Measurements from ENCODE around the gene PLA2G1B. TPM values are rescaled to one million over a fixed set of nuclear protein-coding genes. Genes with fewer than 3 reads are reported as not detected.

Gene PLA2G1B
- total RNA-seq, 1 donor from 2014 or later = not detected

Other genes starting within 250 kb of the PLA2G1B start
- 42.0 and 51.6 TPM in 2 replicates for gene RAB35, start 211.0 kb downstream of the PLA2G1B start, total RNA-seq
- gene GCN1, start 133.1 kb downstream of the PLA2G1B start, total RNA-seq = 162 and 166 TPM in 2 replicates
- 2,752 and 4,252 TPM in 2 replicates for gene RPLP0, start 126.7 kb downstream of the PLA2G1B start, total RNA-seq
- gene PXN, start 62.0 kb downstream of the PLA2G1B start, total RNA-seq = 69.8 and 141 TPM in 2 replicates
- under 0.01 TPM in 2 replicates for gene RNU4-2, start 35.9 kb downstream of the PLA2G1B start, total RNA-seq
- under 0.01 TPM in 2 replicates for gene RNU4-1, start 34.5 kb downstream of the PLA2G1B start, total RNA-seq
- 1.5 and 3.4 TPM in 2 replicates for gene SIRT4, start 25.5 kb downstream of the PLA2G1B start, total RNA-seq
- gene MSI1, start 41.4 kb upstream of the PLA2G1B start, total RNA-seq = not detected in 2 replicates
- gene COX6A1, start 110.3 kb upstream of the PLA2G1B start, total RNA-seq = 363 and 658 TPM in 2 replicates
- gene TRIAP1, start 118.6 kb upstream of the PLA2G1B start, total RNA-seq = 35.6 and 40.0 TPM in 2 replicates
- gene GATC, start 118.7 kb upstream of the PLA2G1B start, total RNA-seq = 26.2 and 26.9 TPM in 2 replicates
- gene SRSF9, start 142.0 kb upstream of the PLA2G1B start, total RNA-seq = 205 and 208 TPM in 2 replicates
- 265 and 287 TPM in 2 replicates for gene DYNLL1, start 168.3 kb upstream of the PLA2G1B start, total RNA-seq
- 30.3 and 34.9 TPM in 2 replicates for gene COQ5, start 201.4 kb upstream of the PLA2G1B start, total RNA-seq
- 118 and 308 TPM in 2 replicates for gene RNF10, start 206.6 kb upstream of the PLA2G1B start, total RNA-seq